Nephron (organoid): ENCODE results near the gene LIMS1.

Source experiments
- H3K27ac Mint-ChIP-seq, 3 experiments: 2 replicates each; pipeline ENCODE4 v1.8.0; 2020; ENCODE audit warnings: mixed read lengths in 3 of 3, mild to moderate bottlenecking in 2 of 3, moderate library complexity in 1 of 3
- H3K27me3 Mint-ChIP-seq: 2 replicates; pipeline ENCODE4 v1.8.0; 2021; ENCODE audit warnings: low read depth, mild to moderate bottlenecking, moderate library complexity, mixed read lengths
- H3K36me3 Mint-ChIP-seq: 2 replicates; pipeline ENCODE4 v1.8.0; 2020; ENCODE audit warnings: low read depth, mixed read lengths
- H3K4me1 Mint-ChIP-seq: 2 replicates; pipeline ENCODE4 v1.8.0; 2020; ENCODE audit warnings: mixed read lengths
- H3K4me3 Mint-ChIP-seq, 3 experiments: 2 replicates each; pipeline ENCODE4 v1.8.0; 2020; ENCODE audit warnings: mild to moderate bottlenecking in 3 of 3, mixed read lengths in 3 of 3, moderate library complexity in 2 of 3
- H3K9me3 Mint-ChIP-seq: 2 replicates; pipeline ENCODE4 v1.8.0; 2020; ENCODE audit warnings: mixed read lengths
- CTCF ChIP-seq, 3 experiments: fragments of 200-600 bp; sonication (generic); IDR thresholded peaks; one replicate each; pipeline ENCODE4 v1.5.0; 2021; ENCODE audit warnings: antibody characterized with exemption in 3 of 3; ENCODE audit not compliant: unreplicated experiment in 3 of 3

LIMS1 gene

DNA sequence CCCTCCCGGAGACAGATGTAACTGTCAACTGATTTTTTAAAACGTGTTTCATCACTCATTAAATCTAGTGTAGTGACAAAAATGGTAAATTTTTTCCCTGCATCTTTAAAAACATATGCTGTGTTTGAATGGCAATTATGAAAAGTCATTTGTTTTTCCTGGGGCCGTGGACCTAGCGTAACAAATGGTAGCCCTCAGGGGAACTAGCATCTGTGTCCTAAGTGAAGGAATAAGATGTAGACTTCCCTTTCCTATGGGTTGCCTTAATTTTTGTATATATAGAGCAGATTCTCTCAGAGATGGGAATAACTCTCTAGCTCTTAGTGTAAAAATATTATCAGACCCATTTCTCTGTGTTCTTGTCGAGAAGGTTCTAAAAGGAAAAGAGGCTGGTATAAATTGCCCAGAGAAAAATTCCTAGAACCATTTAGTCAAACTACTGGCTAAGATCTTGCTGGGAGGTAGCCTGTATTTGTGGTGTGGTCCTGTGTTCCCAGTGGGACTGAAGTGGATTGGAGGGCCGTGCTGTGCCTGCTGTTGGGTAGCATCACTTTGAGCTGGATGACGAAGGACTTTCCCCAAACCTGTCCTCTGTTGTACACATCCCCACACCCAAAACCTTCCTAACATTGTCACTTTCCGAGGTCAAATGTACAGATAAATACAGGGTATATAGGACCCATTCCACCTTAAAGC lies 85.8 kb downstream of the LIMS1 start:
- peaks cover 67% of the 10 kb centered on the region for H3K4me1 Mint-ChIP-seq
- no peaks in the 10 kb centered on the region for H3K27me3 Mint-ChIP-seq
- TF ChIP-seq CTCF (IDR thresholded peaks at IDR 0.05; ENCODE audit: unreplicated experiment in 3 of 3), result no peak
- H3K4me3 Mint-ChIP-seq, result no peak overlapping the region
- peak overlapping the region; percentile 47 to 70 (median 66) for H3K27ac Mint-ChIP-seq
- no peaks in the 10 kb centered on the region for H3K9me3 Mint-ChIP-seq
- no peaks in the 10 kb centered on the region for H3K36me3 Mint-ChIP-seq

DNA sequence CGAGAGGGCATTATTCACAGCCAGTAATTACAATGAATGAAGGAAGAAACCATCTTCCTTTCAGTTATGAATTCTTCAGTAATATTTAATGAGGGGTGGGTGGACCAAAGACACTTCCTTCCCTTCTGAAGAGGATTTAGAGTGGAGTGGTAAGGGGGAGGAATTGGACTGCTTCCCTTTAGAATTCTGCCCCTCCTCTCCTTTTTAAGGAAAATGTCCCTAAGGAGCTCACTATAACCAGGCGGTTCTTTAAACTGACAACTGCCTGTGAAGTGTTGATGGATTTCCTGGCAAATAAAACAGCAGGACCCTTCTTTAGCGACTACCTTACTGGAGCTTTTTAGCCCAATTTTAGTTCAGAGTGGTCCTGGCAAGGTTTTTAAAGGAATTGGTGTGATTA lies 86.4 kb downstream of the LIMS1 start:
- H3K4me3 Mint-ChIP-seq, result no peak overlapping the region
- no peaks in the 10 kb centered on the region for H3K27me3 Mint-ChIP-seq
- peak overlapping the region; percentile 47 to 70 (median 66) for H3K27ac Mint-ChIP-seq
- H3K9me3 Mint-ChIP-seq, result no peaks in the 10 kb centered on the region
- H3K4me1 Mint-ChIP-seq, result peaks cover 66% of the 10 kb centered on the region
- TF ChIP-seq CTCF (IDR thresholded peaks at IDR 0.05; ENCODE audit: unreplicated experiment in 3 of 3), result no peak
- H3K36me3 Mint-ChIP-seq, result no peaks in the 10 kb centered on the region

GRCh38 chr2:108621087-108621559 lies 86.9 kb downstream of the LIMS1 start:
- H3K36me3 Mint-ChIP-seq, result no peaks in the 10 kb centered on the region

DNA sequence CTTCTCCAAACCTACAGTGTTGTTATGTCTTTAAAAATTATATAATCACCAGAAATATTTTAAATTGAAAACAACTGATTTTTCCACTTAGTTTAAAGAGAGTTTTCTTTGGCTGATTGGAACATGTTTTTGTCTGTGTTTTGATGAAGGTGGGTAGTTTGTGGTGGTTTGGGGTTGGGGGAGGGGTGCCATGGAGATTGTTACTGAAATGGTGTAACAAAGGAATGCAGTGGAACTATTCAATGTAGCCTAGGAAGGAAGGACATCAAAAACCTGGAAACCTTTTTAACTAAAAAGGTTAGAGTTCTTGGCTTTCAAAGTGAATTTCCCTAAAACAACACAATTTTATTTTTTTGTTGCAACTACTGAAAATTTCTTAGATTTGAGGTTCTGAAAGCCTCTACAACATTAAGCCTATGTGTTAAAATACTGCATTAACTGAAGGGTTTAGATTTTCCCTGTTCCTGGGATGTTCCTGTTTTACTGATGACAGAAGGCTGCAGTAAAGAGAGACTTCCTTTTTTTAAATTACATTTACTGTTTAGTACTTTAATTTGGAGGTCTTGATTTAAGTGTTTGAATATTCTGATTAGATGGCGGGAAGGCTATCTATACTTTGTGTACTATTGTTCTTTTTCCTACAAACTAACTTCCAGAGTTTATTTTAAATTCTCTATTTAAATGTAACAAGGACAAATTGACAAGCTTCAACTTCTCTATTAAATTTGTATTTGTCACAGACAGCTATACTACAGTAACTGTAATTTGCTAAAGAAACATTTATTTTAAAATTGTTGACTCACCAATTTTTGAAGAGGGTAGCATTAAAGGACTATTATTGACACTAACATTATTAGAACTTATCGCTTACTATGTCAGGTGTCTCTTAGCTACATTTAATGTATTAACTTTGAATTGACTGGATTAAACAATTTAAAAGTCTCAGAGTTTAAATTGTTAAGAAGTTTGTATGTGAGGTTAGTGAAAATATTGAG lies 87.7 kb downstream of the LIMS1 start:
- no peak overlapping the region for H3K4me3 Mint-ChIP-seq
- no peaks in the 10 kb centered on the region for H3K36me3 Mint-ChIP-seq
- no peaks in the 10 kb centered on the region for H3K9me3 Mint-ChIP-seq
- no peaks in the 10 kb centered on the region for H3K27me3 Mint-ChIP-seq
- TF ChIP-seq CTCF (IDR thresholded peaks at IDR 0.05; ENCODE audit: unreplicated experiment in 3 of 3), result no peak
- peak overlapping the region; percentile 18 to 78 (median 52) for H3K27ac Mint-ChIP-seq
- peaks cover 55% of the 10 kb centered on the region for H3K4me1 Mint-ChIP-seq

More at GRCh38 chr2:108621087-108621559, 86.9 kb downstream of the LIMS1 start:
- no peak for TF ChIP-seq CTCF (IDR thresholded peaks at IDR 0.05; ENCODE audit: unreplicated experiment in 3 of 3)
- H3K4me3 Mint-ChIP-seq, result peak overlapping the region in 2 of 3 experiments; percentile 46 to 54
- H3K27ac Mint-ChIP-seq, result peak overlapping the region; percentile 52 to 78 (median 57)
- H3K4me1 Mint-ChIP-seq, result peaks cover 64% of the 10 kb centered on the region
- no peaks in the 10 kb centered on the region for H3K27me3 Mint-ChIP-seq
- H3K9me3 Mint-ChIP-seq, result no peaks in the 10 kb centered on the region

GRCh38 chr2:108623616-108624015 lies 89.3 kb downstream of the LIMS1 start:
- Mint-ChIP-seq H3K9me3 (no peaks in the 10 kb centered on the region), H3K27ac (no peak overlapping the region), H3K4me1 (peaks cover 40% of the 10 kb centered on the region), H3K27me3 (no peaks in the 10 kb centered on the region), H3K4me3 (no peak overlapping the region), H3K36me3 (no peaks in the 10 kb centered on the region)
- TF ChIP-seq CTCF (IDR thresholded peaks at IDR 0.05; ENCODE audit: unreplicated experiment in 3 of 3), result no peak
